H9 (cell line): Measurements from ENCODE around the gene NNT. TPM values are rescaled to one million over a fixed set of nuclear protein-coding genes. Genes with fewer than 3 reads are reported as not detected.

Experiments
- DNase-seq: peaks from one replicate; pipeline ENCODE4 v3.0.0-alpha.2; 2017
- H2AFZ ChIP-seq: one replicate; pipeline ENCODE4 v1.6.1; 2013; ENCODE audit warnings: mild to moderate bottlenecking, low read length, control low read depth, moderate library complexity
- H2AK5ac ChIP-seq: 2 replicates; pipeline ENCODE4 v1.6.1; 2013; ENCODE audit warnings: low read length, control low read depth, mixed read lengths; ENCODE audit not compliant: insufficient read length
- H2BK120ac ChIP-seq: one replicate; pipeline ENCODE4 v1.6.1; 2013; ENCODE audit warnings: low read depth, mild to moderate bottlenecking, low read length, control low read depth, inconsistent platforms; ENCODE audit not compliant: poor library complexity, severe bottlenecking
- H2BK12ac ChIP-seq: 2 replicates; pipeline ENCODE4 v1.6.1; 2013; ENCODE audit warnings: low read length, control low read depth, mixed read lengths, low read depth; ENCODE audit not compliant: insufficient read length
- H2BK15ac ChIP-seq: 2 replicates; pipeline ENCODE4 v1.6.1; 2013; ENCODE audit warnings: low read depth, low read length, control low read depth
- H2BK20ac ChIP-seq: one replicate; pipeline ENCODE4 v1.6.1; 2013; ENCODE audit warnings: low read depth, mild to moderate bottlenecking, low read length, control low read depth, inconsistent platforms; ENCODE audit not compliant: poor library complexity, severe bottlenecking
- H2BK5ac ChIP-seq: 2 replicates; pipeline ENCODE4 v1.6.1; 2013; ENCODE audit warnings: low read length, control low read depth, mixed read lengths; ENCODE audit not compliant: insufficient read length
- H3K14ac ChIP-seq: 2 replicates; pipeline ENCODE4 v1.6.1; 2013; ENCODE audit warnings: low read length, control low read depth; ENCODE audit not compliant: insufficient read depth
- H3K18ac ChIP-seq: 2 replicates; pipeline ENCODE4 v1.6.1; 2013; ENCODE audit warnings: low read depth, mild to moderate bottlenecking, mixed read lengths, low read length, control low read depth; ENCODE audit not compliant: insufficient read length
- H3K23ac ChIP-seq: 2 replicates; pipeline ENCODE4 v1.6.1; 2013; ENCODE audit warnings: low read length, control low read depth, mixed read lengths, low read depth; ENCODE audit not compliant: insufficient read length
- H3K23me2 ChIP-seq: 2 replicates; pipeline ENCODE4 v1.6.1; 2013; ENCODE audit warnings: low read depth, mild to moderate bottlenecking, mixed read lengths, low read length, control low read depth; ENCODE audit not compliant: insufficient read length, poor library complexity, severe bottlenecking
- H3K27ac ChIP-seq: 2 replicates; pipeline ENCODE4 v1.5.1; 2013; ENCODE audit warnings: low read length, control low read depth, mixed read lengths, low read depth; ENCODE audit not compliant: insufficient read length
- H3K27me3 ChIP-seq: 2 replicates; pipeline ENCODE4 v1.6.1; 2013; ENCODE audit warnings: low read length, control low read depth, inconsistent platforms; ENCODE audit not compliant: insufficient read depth
- H3K4ac ChIP-seq: 2 replicates; pipeline ENCODE4 v1.6.1; 2013; ENCODE audit warnings: low read depth, mild to moderate bottlenecking, control low read depth, inconsistent platforms, low read length, moderate library complexity
- H3K4me1 ChIP-seq: 2 replicates; pipeline ENCODE4 v1.6.1; 2013; ENCODE audit warnings: low read length, control low read depth, inconsistent platforms; ENCODE audit not compliant: insufficient read depth
- H3K4me2 ChIP-seq: 2 replicates; pipeline ENCODE4 v1.6.1; 2013; ENCODE audit warnings: low read length, control low read depth, mixed read lengths; ENCODE audit not compliant: insufficient read length, insufficient read depth
- H3K56ac ChIP-seq: 2 replicates; pipeline ENCODE4 v1.6.1; 2013; ENCODE audit warnings: low read depth, mild to moderate bottlenecking, mixed read lengths, low read length, control low read depth; ENCODE audit not compliant: insufficient read length
- H3K79me1 ChIP-seq: 2 replicates; pipeline ENCODE4 v1.6.1; 2013; ENCODE audit warnings: low read depth, mild to moderate bottlenecking, moderate library complexity, low read length, control low read depth, inconsistent platforms; ENCODE audit not compliant: insufficient read depth, poor library complexity, severe bottlenecking
- H3K79me2 ChIP-seq: 2 replicates; pipeline ENCODE4 v1.6.1; 2013; ENCODE audit warnings: low read length, control low read depth, inconsistent platforms; ENCODE audit not compliant: insufficient read depth
- H3K9ac ChIP-seq: 2 replicates; pipeline ENCODE4 v1.6.1; 2013; ENCODE audit warnings: low read length, control low read depth, mixed read lengths; ENCODE audit not compliant: insufficient read length; ENCODE audit errors: extremely low read depth
- H3K9me3 ChIP-seq: one replicate; pipeline ENCODE4 v1.6.1; 2013; ENCODE audit warnings: low read depth, low read length, inconsistent platforms; ENCODE audit not compliant: control insufficient read depth
- H3T11ph ChIP-seq: one replicate; pipeline ENCODE4 v1.6.1; 2013; ENCODE audit warnings: mild to moderate bottlenecking, low read length, control low read depth, inconsistent platforms
- H4K20me1 ChIP-seq: one replicate; pipeline ENCODE4 v1.6.1; 2013; ENCODE audit not compliant: control insufficient read depth, insufficient read length, insufficient read depth
- H4K5ac ChIP-seq: 2 replicates; pipeline ENCODE4 v1.6.1; 2013; ENCODE audit warnings: low read depth, mild to moderate bottlenecking, mixed read lengths, low read length, control low read depth; ENCODE audit not compliant: insufficient read length
- H4K8ac ChIP-seq: replicated peaks from 2 replicates; pipeline ENCODE4 v1.6.1; 2013; ENCODE audit warnings: low read length, control low read depth, mixed read lengths, low read depth; ENCODE audit not compliant: insufficient read length
- H4K91ac ChIP-seq: 2 replicates; pipeline ENCODE4 v1.6.1; 2013; ENCODE audit warnings: low read depth, mild to moderate bottlenecking, moderate library complexity, mixed read lengths, low read length, control low read depth; ENCODE audit not compliant: insufficient read length
- H3K27ac Mint-ChIP-seq, 3 experiments: 2 replicates in 2 of 3; 3 replicates in 1 of 3; pipeline ENCODE4 v1.8.0; 2020 to 2021; ENCODE audit warnings: mixed read lengths in 3 of 3, mild to moderate bottlenecking in 1 of 3, moderate library complexity in 1 of 3
- H3K27me3 Mint-ChIP-seq: 2 replicates; pipeline ENCODE4 v1.8.0; 2021; ENCODE audit warnings: low read depth, mild to moderate bottlenecking, moderate library complexity, mixed read lengths
- H3K36me3 Mint-ChIP-seq, 3 experiments: 2 replicates in 2 of 3; 3 replicates in 1 of 3; pipeline ENCODE4 v1.8.0; 2020 to 2021; ENCODE audit warnings: low read depth in 3 of 3, mixed read lengths in 3 of 3; ENCODE audit not compliant: insufficient read depth in 1 of 3
- H3K4me1 Mint-ChIP-seq, 2 experiments: 2 replicates each; pipeline ENCODE4 v1.8.0; 2020; ENCODE audit warnings: mixed read lengths in 2 of 2
- H3K4me3 Mint-ChIP-seq, 2 experiments: 2 replicates in 1 of 2; 3 replicates in 1 of 2; pipeline ENCODE4 v1.8.0; 2020 to 2021; ENCODE audit warnings: mild to moderate bottlenecking in 2 of 2, mixed read lengths in 2 of 2, moderate library complexity in 1 of 2
- H3K9me3 Mint-ChIP-seq, 2 experiments: 2 replicates in 1 of 2; 3 replicates in 1 of 2; pipeline ENCODE4 v1.8.0; 2020; ENCODE audit warnings: mild to moderate bottlenecking in 2 of 2, mixed read lengths in 2 of 2, moderate library complexity in 1 of 2
- CTCF ChIP-seq: fragments of 200-600 bp; sonication (generic); conservative IDR thresholded peaks from 3 replicates; pipeline ENCODE4 v1.8.0; 2021; ENCODE audit warnings: antibody characterized with exemption, mild to moderate bottlenecking
- total RNA-seq: library from RNA; stranded (reverse); gene quantifications from 2 replicates; pipeline ENCODE4 v1.2.1, GENCODE V29; 2021

NNT gene
- total RNA-seq, 1 experiment from 2014 or later = 27.6 TPM

GRCh38 chr5:43693411-43693810 is 90.4 kb downstream of the NNT start:
- H3K18ac ChIP-seq = no peak overlapping the region
- H3K9me3 ChIP-seq = no peaks in the 10 kb centered on the region
- Mint-ChIP-seq H3K4me1 (no peaks in the 10 kb centered on the region), H3K4me3 (no peak overlapping the region), H3K9me3 (peaks cover 23 to 32% of the 10 kb centered on the region in 2 experiments), H3K27me3 (no peaks in the 10 kb centered on the region), H3K27ac (no peak overlapping the region), H3K36me3 (peaks cover 22 to 36% (median 35%) of the 10 kb centered on the region in 3 experiments)
- no peak overlapping the region for H2BK120ac ChIP-seq
- no peak overlapping the region for H3K4me2 ChIP-seq
- H3K23ac ChIP-seq = no peak overlapping the region
- H3K23me2 ChIP-seq = no peaks in the 10 kb centered on the region
- no peaks in the 10 kb centered on the region for H4K20me1 ChIP-seq
- H3K79me2 ChIP-seq = no peaks in the 10 kb centered on the region
- no peak overlapping the region for H4K8ac ChIP-seq
- H3K56ac ChIP-seq = no peak overlapping the region
- no peaks in the 10 kb centered on the region for H3K4me1 ChIP-seq
- no peak overlapping the region for H4K5ac ChIP-seq
- H2AFZ ChIP-seq = no peak overlapping the region
- H3K9ac ChIP-seq = no peak overlapping the region
- H2BK20ac ChIP-seq = no peak overlapping the region
- H3K14ac ChIP-seq = no peak overlapping the region
- TF ChIP-seq CTCF = no peak
- no peak overlapping the region for H3T11ph ChIP-seq
- DNase-seq = no peak
- H2AK5ac ChIP-seq = no peak overlapping the region
- no peak overlapping the region for H3K27ac ChIP-seq
- H4K91ac ChIP-seq = no peak overlapping the region
- no peak overlapping the region for H2BK15ac ChIP-seq
- H2BK5ac ChIP-seq = no peak overlapping the region
- H3K79me1 ChIP-seq = no peaks in the 10 kb centered on the region
- H2BK12ac ChIP-seq = no peak overlapping the region
- H3K4ac ChIP-seq = no peak overlapping the region
- no peaks in the 10 kb centered on the region for H3K27me3 ChIP-seq
